Heart left ventricle (tissue), 16 donors: Measurements from ENCODE around the gene PARD6G. TPM values are rescaled to one million over a fixed set of nuclear protein-coding genes. Genes with fewer than 3 reads are reported as not detected.

Experiments
- ATAC-seq, 4 donors: fragments of 200-7000 bp; cut with Tn5 transposase; one replicate each; pipeline ENCODE4 v1.9.1; 2020 to 2022; ENCODE audit warnings: moderate library complexity in 4 of 4, mild to moderate bottlenecking in 3 of 4, moderate number of reproducible peaks in 1 of 4
- DNase-seq, 5 donors: peaks; one replicate each; pipeline ENCODE4 v3.0.0-alpha.2; 2020
- H3K27ac ChIP-seq, 12 donors: fragments of 200-600 bp; sonication (generic) in 4 of 12; one replicate each; pipeline versions ENCODE4 v1.5.0 to v1.8.0; 2016 to 2022; ENCODE audit warnings: mild to moderate bottlenecking in 2 of 12
- H3K27me3 ChIP-seq, 9 donors: fragments of 200-600 bp; sonication (generic) in 2 of 9; one replicate each; pipeline versions ENCODE4 v1.5.1 to v1.8.0; 2016 to 2022; ENCODE audit warnings: mild to moderate bottlenecking in 3 of 9
- H3K36me3 ChIP-seq, 9 donors: fragments of 200-600 bp; sonication (generic) in 2 of 9; one replicate each; pipeline versions ENCODE4 v1.5.0 to v1.8.0; 2018 to 2022; ENCODE audit warnings: mild to moderate bottlenecking in 2 of 9
- H3K4me1 ChIP-seq, 12 donors: fragments of 200-600 bp; sonication (generic) in 4 of 12; one replicate each; pipeline versions ENCODE4 v1.5.0 to v1.8.0; 2016 to 2022; ENCODE audit warnings: mild to moderate bottlenecking in 3 of 12
- H3K4me3 ChIP-seq, 12 donors: fragments of 200-600 bp; sonication (generic) in 4 of 12; one replicate each; pipeline versions ENCODE4 v1.5.0 to v1.8.0; 2017 to 2022; ENCODE audit warnings: mild to moderate bottlenecking in 9 of 12, moderate library complexity in 4 of 12
- H3K9me3 ChIP-seq, 12 donors: fragments of 200-600 bp; sonication (generic) in 4 of 12; one replicate each; pipeline versions ENCODE4 v1.5.0 to v1.8.0; 2016 to 2022; ENCODE audit warnings: mild to moderate bottlenecking in 1 of 12
- CTCF ChIP-seq, 12 donors: fragments of 200-600 bp; sonication (generic) in 4 of 12; IDR thresholded peaks; one replicate each; pipeline versions ENCODE4 v1.5.0 to v1.8.0; 2018 to 2022; ENCODE audit warnings: antibody characterized with exemption in 12 of 12, mild to moderate bottlenecking in 5 of 12
- POLR2A ChIP-seq, 2 donors: fragments of 450-650 bp; IDR thresholded peaks; one replicate each; pipeline ENCODE4 v1.6.1; 2017; ENCODE audit warnings: antibody characterized with exemption in 2 of 2, mild to moderate bottlenecking in 2 of 2, moderate library complexity in 2 of 2
- WGBS, 4 donors: extraction: QIAGEN DNeasy Blood & Tissue Kit in 2 of 4; methylation state at CpG; one replicate each; pipeline versions ENCODE4 v1.1.5 to v1.1.7; 2013 to 2018; 5-methylcytosine and 5-hydroxymethylcytosine counted together
- intact Hi-C, 10 donors: fragments of 100-400 bp; cut with DNase I; formaldehyde crosslinking; loops; one replicate each; pipeline versions ENCODE4 v1.11.1 to v1.14.2; 2022
- polyA plus RNA-seq, 2 donors: library from polyadenylated mRNA; stranded (reverse); fragments of 200-250 nt; gene quantifications; one replicate each; pipeline ENCODE4 v1.2.3, GENCODE V29; 2013
- total RNA-seq, 9 donors: library from RNA; depleted of rRNA in 2 of 9; stranded (reverse); fragments of >200 nt in 2 of 9; fragmentation: NEBNext Ultra II Directional in 3 of 9; extraction: Animal tissue kit (Norgen Biotek cat#: 25700) in 3 of 9; gene quantifications; one replicate each; pipeline versions ENCODE4 v1.1.0 to v1.2.4, GENCODE V29; 2016 to 2023
- donor health status: ischemic (EF 13 %, LVEDD 7.1; RV severe dilation, severe dysfunction).
- donor health status: healthy with polysubstance abuse.
- donor health status: DM: no; HTN: yes; CAD: no.
- donor health status: DM: no; HTN: no; CAD: no.
- donor health status: ischemic (EF 25% LVEDD 6.9; RV normal size, moderate dysfunction).
- donor health status: ischemic (EF 25% LVEDD 5.7; RV mildly dilated, moderate dysfunction).
- donor health status: healthy.
- donor health status: DM: yes; HTN: yes; CAD: no.
- donor health status: ischemic (EF 35%, LVEDD 5.7; RV mildly dilated, moderate dysfunction).
- donor health status: nonischemic (EF 11% LVEDD 7.7; RV severe dilation, severe dysfunction).
- donor health status: DM: yes; HTN: yes; CAD: no.
- donor health status: PGD.
- donor health status: ischemic (EF 29% LVEDD 5.4; RV normal size, mild dysfunction).
- donor health status: nonischemic (EF 23%, LVEDD 6.1; RV moderate dilation, normal function).

PARD6G gene
- total and polyA plus RNA-seq, 11 donors, result 0.69 to 4.2 (median 2.2) TPM

- Histone ChIP-seq H3K27ac (no peak overlapping the region), H3K4me1 (no peaks in the 10 kb centered on the region), H3K27me3 (no peaks in the 10 kb centered on the region), H3K36me3 (peaks cover 0 to 82% (median 74%) of the 10 kb centered on the region in 9 donors), H3K4me3 (no peak overlapping the region), H3K9me3 (no peaks in the 10 kb centered on the region)
- TF ChIP-seq POLR2A (IDR thresholded peaks at IDR 0.05), result no peak
- no peak for TF ChIP-seq CTCF (IDR thresholded peaks at IDR 0.05)
- WGBS, 4 donors, result 96 to 100% (median 98%) methylated on average over 1 of the region's 1 CpG
- DNase-seq (no peak), ATAC-seq (no peak)
- intact Hi-C loops, result no loop called here
These were observed 112.2 kb downstream of the PARD6G start for GRCh38 chr18:80135136-80135535.

GRCh38 chr18:80133124-80133523 is 114.2 kb downstream of the PARD6G start:
- H3K36me3 ChIP-seq, result peaks cover 0 to 62% (median 54%) of the 10 kb centered on the region in 9 donors
- 60 to 71% (median 64%) methylated on average over 1 of the region's 1 CpG for WGBS, 4 donors

GRCh38 chr18:80132180-80132812 is 115.0 kb downstream of the PARD6G start:
- 85 to 93% (median 91%) methylated on average over 3 of the region's 3 CpGs for WGBS, 4 donors
- no peak for TF ChIP-seq POLR2A (IDR thresholded peaks at IDR 0.05)
- Histone ChIP-seq H3K36me3 (peaks cover 0 to 54% (median 45%) of the 10 kb centered on the region in 9 donors), H3K27ac (no peak overlapping the region), H3K27me3 (no peaks in the 10 kb centered on the region), H3K4me3 (no peak overlapping the region), H3K9me3 (no peaks in the 10 kb centered on the region), H3K4me1 (no peaks in the 10 kb centered on the region)
- intact Hi-C loops, result no loop called here
- ATAC-seq (no peak), DNase-seq (no peak)

More at GRCh38 chr18:80133124-80133523, 114.2 kb downstream of the PARD6G start:
- Histone ChIP-seq H3K9me3 (no peaks in the 10 kb centered on the region), H3K4me1 (no peaks in the 10 kb centered on the region), H3K4me3 (no peak overlapping the region), H3K27me3 (no peaks in the 10 kb centered on the region), H3K27ac (no peak overlapping the region)
- TF ChIP-seq POLR2A (IDR thresholded peaks at IDR 0.05), result no peak
- TF ChIP-seq CTCF (IDR thresholded peaks at IDR 0.05), result no peak
- intact Hi-C loops, result no loop called here
- ATAC-seq (no peak), DNase-seq (no peak)

DNA sequence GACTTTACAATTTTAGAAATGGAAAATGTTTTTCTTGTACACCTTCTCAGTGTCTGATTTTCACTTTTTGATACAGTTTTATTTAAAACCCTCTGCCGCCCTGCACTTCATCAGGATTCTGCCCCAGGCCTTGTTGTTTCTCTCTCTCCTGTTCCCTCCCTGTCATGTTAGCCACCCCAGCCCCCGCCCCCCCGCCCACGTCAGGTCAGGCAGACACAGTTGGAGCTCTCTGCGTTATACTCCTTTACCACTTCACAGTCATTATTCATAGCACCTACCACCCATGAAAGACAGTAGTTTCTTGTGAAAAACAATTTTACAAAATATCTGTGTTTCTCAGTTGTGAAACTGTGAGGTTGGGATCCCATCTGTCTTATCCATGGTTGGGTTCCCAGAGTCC is 116.8 kb downstream of the PARD6G start:
- TF ChIP-seq CTCF (IDR thresholded peaks at IDR 0.05) (no peak), POLR2A (IDR thresholded peaks at IDR 0.05) (no peak)
- no peaks in the 10 kb centered on the region for H3K4me1 ChIP-seq
- 88 to 94% (median 93%) methylated on average over 5 of the region's 5 CpGs for WGBS, 4 donors
- no peak overlapping the region for H3K4me3 ChIP-seq
- no peak overlapping the region for H3K27ac ChIP-seq
- H3K27me3 ChIP-seq, result no peaks in the 10 kb centered on the region
- ATAC-seq (no peak), DNase-seq (no peak)
- no peaks in the 10 kb centered on the region for H3K9me3 ChIP-seq
- peaks cover 0 to 36% (median 28%) of the 10 kb centered on the region in 9 donors for H3K36me3 ChIP-seq
- intact Hi-C loops, result no loop called here
